PFSK-1 (cell line): Measurements from ENCODE around the gene DRAM1.

Source experiments
- POLR2AphosphoS5 ChIP-seq: IDR thresholded peaks from 2 replicates; pipeline ENCODE4 v1.6.1; 2012; ENCODE audit warnings: low read depth, mild to moderate bottlenecking, control low read depth, low read length, moderate library complexity
- SIN3A ChIP-seq: IDR thresholded peaks from 2 replicates; pipeline ENCODE4 v1.6.1; 2012; ENCODE audit warnings: mild to moderate bottlenecking, low read length, moderate library complexity, borderline replicate concordance; ENCODE audit not compliant: insufficient read depth
- TAF1 ChIP-seq: IDR thresholded peaks from 2 replicates; pipeline ENCODE4 v1.6.1; 2012; ENCODE audit warnings: low read length, control low read depth, borderline replicate concordance; ENCODE audit not compliant: insufficient read depth
- TF ChIP-seq, protein P1 (sequence below), 2 experiments: IDR thresholded peaks; 2 replicates each; pipeline versions ENCODE4 v1.6.1 to v1.8.0; 2011 to 2012; ENCODE audit warnings: low read depth in 2 of 2, low read length in 2 of 2, control low read depth in 1 of 2, inconsistent platforms in 1 of 2, mild to moderate bottlenecking in 1 of 2, moderate library complexity in 1 of 2; ENCODE audit not compliant: insufficient read depth in 1 of 2

DNA sequence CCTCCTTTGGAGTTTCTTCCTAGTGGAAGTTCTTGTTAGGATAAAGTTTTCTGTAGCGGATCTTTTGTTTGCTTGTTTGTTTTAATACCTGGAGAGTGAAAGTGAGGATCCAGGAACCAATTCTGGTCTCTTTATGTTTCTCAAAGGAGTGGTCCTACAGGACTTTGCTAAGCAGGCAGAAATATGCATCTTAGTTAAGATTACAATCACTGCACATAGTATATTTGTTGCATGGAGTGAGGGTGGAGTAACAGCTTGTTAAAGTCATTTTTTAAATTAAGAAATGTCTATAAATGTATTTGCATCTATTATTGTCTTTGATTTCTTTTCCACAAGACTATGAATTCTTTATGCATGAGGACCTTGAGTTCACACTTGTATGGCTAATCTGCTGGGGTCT lies 76.7 kb downstream of the DRAM1 start:
- TF ChIP-seq POLR2AphosphoS5 (no peak), SIN3A (no peak), TAF1 (no peak)
- TF ChIP-seq, protein P1, sequence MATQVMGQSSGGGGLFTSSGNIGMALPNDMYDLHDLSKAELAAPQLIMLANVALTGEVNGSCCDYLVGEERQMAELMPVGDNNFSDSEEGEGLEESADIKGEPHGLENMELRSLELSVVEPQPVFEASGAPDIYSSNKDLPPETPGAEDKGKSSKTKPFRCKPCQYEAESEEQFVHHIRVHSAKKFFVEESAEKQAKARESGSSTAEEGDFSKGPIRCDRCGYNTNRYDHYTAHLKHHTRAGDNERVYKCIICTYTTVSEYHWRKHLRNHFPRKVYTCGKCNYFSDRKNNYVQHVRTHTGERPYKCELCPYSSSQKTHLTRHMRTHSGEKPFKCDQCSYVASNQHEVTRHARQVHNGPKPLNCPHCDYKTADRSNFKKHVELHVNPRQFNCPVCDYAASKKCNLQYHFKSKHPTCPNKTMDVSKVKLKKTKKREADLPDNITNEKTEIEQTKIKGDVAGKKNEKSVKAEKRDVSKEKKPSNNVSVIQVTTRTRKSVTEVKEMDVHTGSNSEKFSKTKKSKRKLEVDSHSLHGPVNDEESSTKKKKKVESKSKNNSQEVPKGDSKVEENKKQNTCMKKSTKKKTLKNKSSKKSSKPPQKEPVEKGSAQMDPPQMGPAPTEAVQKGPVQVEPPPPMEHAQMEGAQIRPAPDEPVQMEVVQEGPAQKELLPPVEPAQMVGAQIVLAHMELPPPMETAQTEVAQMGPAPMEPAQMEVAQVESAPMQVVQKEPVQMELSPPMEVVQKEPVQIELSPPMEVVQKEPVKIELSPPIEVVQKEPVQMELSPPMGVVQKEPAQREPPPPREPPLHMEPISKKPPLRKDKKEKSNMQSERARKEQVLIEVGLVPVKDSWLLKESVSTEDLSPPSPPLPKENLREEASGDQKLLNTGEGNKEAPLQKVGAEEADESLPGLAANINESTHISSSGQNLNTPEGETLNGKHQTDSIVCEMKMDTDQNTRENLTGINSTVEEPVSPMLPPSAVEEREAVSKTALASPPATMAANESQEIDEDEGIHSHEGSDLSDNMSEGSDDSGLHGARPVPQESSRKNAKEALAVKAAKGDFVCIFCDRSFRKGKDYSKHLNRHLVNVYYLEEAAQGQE (IDR thresholded peaks at IDR 0.05; ENCODE audit: insufficient read depth in 1 of 2, low read depth in 2 of 2, low read length in 2 of 2), result no peak
